NCI-H2107 treated with DMSO at 0.1 percent for 48 hours (cell line): ENCODE results near the gene ACP4.
A peak's percentile ranks its signal among the peaks of the same experiment; 100 is the strongest.

Experiments
- DNase-seq: peaks from one replicate; lab custom pipeline; 2025; ENCODE audit not compliant: unreplicated experiment; lab: John Stamatoyannopoulos, UW

The ACP4 gene

GRCh38 chr19:50820549-50821247 is 30.5 kb downstream of the ACP4 start:
- no peak for DNase-seq

- DNase-seq, result no peak
These were observed 31.0 kb downstream of the ACP4 start for GRCh38 chr19:50821248-50821612.

- no peak for DNase-seq
These were observed 31.4 kb downstream of the ACP4 start for GRCh38 chr19:50821622-50822021.

GRCh38 chr19:50822661-50823208 is 32.5 kb downstream of the ACP4 start:
- no peak for DNase-seq

GRCh38 chr19:50823389-50824042 is 33.3 kb downstream of the ACP4 start, which contains the start of gene KLK1:
TSS of gene KLK1 (minus strand) at chr19:50823787. CDS start at chr19:50823748, 39 bp downstream.
- no peak for DNase-seq

- DNase-seq, result no peak
These were observed 36.5 kb downstream of the ACP4 start for GRCh38 chr19:50826492-50827240.

GRCh38 chr19:50827476-50827875 is 37.3 kb downstream of the ACP4 start:
- DNase-seq, result no peak

GRCh38 chr19:50829801-50830200 is 39.6 kb downstream of the ACP4 start:
- no peak for DNase-seq

GRCh38 chr19:50830266-50831025 is 40.2 kb downstream of the ACP4 start:
- no peak for DNase-seq

- no peak for DNase-seq
These were observed 40.8 kb downstream of the ACP4 start for GRCh38 chr19:50831026-50831396.

GRCh38 chr19:50832666-50833065 is 42.5 kb downstream of the ACP4 start:
- DNase-seq, result no peak

- DNase-seq, result no peak
These were observed 43.0 kb downstream of the ACP4 start, which contains the start of gene KLK15 for GRCh38 chr19:50833117-50833801. TSS of gene KLK15 (minus strand) at chr19:50833574. CDS start at chr19:50831492, 2,082 bp downstream.

- no peak for DNase-seq
These were observed 43.6 kb downstream of the ACP4 start for GRCh38 chr19:50833802-50834167.

- no peak for DNase-seq
These were observed 45.0 kb downstream of the ACP4 start for GRCh38 chr19:50835103-50835784.

GRCh38 chr19:50835785-50836542 is 45.7 kb downstream of the ACP4 start:
- DNase-seq, result peak; percentile 34

GRCh38 chr19:50836543-50837195 is 46.5 kb downstream of the ACP4 start:
- DNase-seq, result no peak

- no peak for DNase-seq
These were observed 47.1 kb downstream of the ACP4 start for GRCh38 chr19:50837300-50837699.

- DNase-seq, result no peak
These were observed 48.0 kb downstream of the ACP4 start for GRCh38 chr19:50838239-50838638.
